ENCODE results near the gene PCSK6. TPM values are rescaled to one million over a fixed set of nuclear protein-coding genes. Genes with fewer than 3 reads are reported as not detected.

PCSK6 gene
- total RNA-seq, 4 donors from 2014 or later, result 4.0 to 28.6 (median 17.5) TPM

- no peaks in the 10 kb centered on the region for H3K9me3 ChIP-seq
- H3K4me1 ChIP-seq, result no peaks in the 10 kb centered on the region
- no peak for DNase-seq
- H3K4me3 ChIP-seq (replicated peaks in 1 of 3), result no peak overlapping the region
- no peaks in the 10 kb centered on the region for H3K27me3 ChIP-seq
- no peak overlapping the region for H3K27ac ChIP-seq
- 90 to 91% methylated on average over 17 to 18 of the region's 23 CpGs for WGBS, 2 donors
- no peak for TF ChIP-seq CTCF (IDR thresholded peaks at IDR 0.05)
- TF ChIP-seq POLR2A (IDR thresholded peaks at IDR 0.05), result no peak
- H3K36me3 ChIP-seq, result no peaks in the 10 kb centered on the region
- intact Hi-C loops (cut with DNase I), result no loop called here
These were observed 133.6 kb downstream of the PCSK6 start for GRCh38 chr15:101355678-101356464.

- Histone ChIP-seq H3K27ac (no peak overlapping the region), H3K4me3 (replicated peaks in 1 of 3) (no peak overlapping the region), H3K9me3 (no peaks in the 10 kb centered on the region), H3K27me3 (no peaks in the 10 kb centered on the region), H3K36me3 (no peaks in the 10 kb centered on the region), H3K4me1 (no peaks in the 10 kb centered on the region)
- DNase-seq, result no peak
- 83 to 89% methylated on average over 5 of the region's 5 CpGs for WGBS, 2 donors
- no peak for TF ChIP-seq POLR2A (IDR thresholded peaks at IDR 0.05)
- intact Hi-C loops (cut with DNase I), result no loop called here
These were observed 134.4 kb downstream of the PCSK6 start for GRCh38 chr15:101354891-101355623.

GRCh38 chr15:101353240-101353639 is 136.3 kb downstream of the PCSK6 start:
- no peaks in the 10 kb centered on the region for H3K27me3 ChIP-seq
- no peak overlapping the region for H3K4me3 ChIP-seq (replicated peaks in 1 of 3)
- peaks cover 9 to 10% of the 10 kb centered on the region in 2 donors for H3K4me1 ChIP-seq
- TF ChIP-seq CTCF (IDR thresholded peaks at IDR 0.05) (no peak), POLR2A (IDR thresholded peaks at IDR 0.05) (no peak)
- intact Hi-C loops (cut with DNase I), result no loop called here
- no peaks in the 10 kb centered on the region for H3K9me3 ChIP-seq
- no peak for DNase-seq
- H3K27ac ChIP-seq, result no peak overlapping the region
- H3K36me3 ChIP-seq, result no peaks in the 10 kb centered on the region
- 76 to 82% methylated on average over 7 of the region's 7 CpGs for WGBS, 2 donors

GRCh38 chr15:101351736-101352135 is 137.8 kb downstream of the PCSK6 start:
- Histone ChIP-seq H3K27ac (no peak overlapping the region), H3K27me3 (no peaks in the 10 kb centered on the region), H3K36me3 (no peaks in the 10 kb centered on the region), H3K4me3 (replicated peaks in 1 of 3) (no peak overlapping the region), H3K4me1 (peaks cover 9 to 10% of the 10 kb centered on the region in 2 donors), H3K9me3 (no peaks in the 10 kb centered on the region)
- no peak for DNase-seq
- intact Hi-C loops (cut with DNase I), result no loop called here
- no peak for TF ChIP-seq POLR2A (IDR thresholded peaks at IDR 0.05)
- TF ChIP-seq CTCF (IDR thresholded peaks at IDR 0.05), result no peak
- WGBS, 2 donors, result 90 to 92% methylated on average over 2 of the region's 2 CpGs

- intact Hi-C loops (cut with DNase I), result no loop called here
- H3K4me3 ChIP-seq (replicated peaks in 1 of 3), result no peak overlapping the region
- WGBS, 2 donors, result 78 to 79% methylated on average over 14 of the region's 14 CpGs
- H3K27ac ChIP-seq, result no peak overlapping the region
- H3K4me1 ChIP-seq, result peaks cover 9 to 10% of the 10 kb centered on the region in 2 donors
- H3K9me3 ChIP-seq, result no peaks in the 10 kb centered on the region
- peak; percentile 66 to 76 for DNase-seq
- TF ChIP-seq CTCF (IDR thresholded peaks at IDR 0.05) (no peak), POLR2A (IDR thresholded peaks at IDR 0.05) (no peak)
- no peaks in the 10 kb centered on the region for H3K27me3 ChIP-seq
- no peaks in the 10 kb centered on the region for H3K36me3 ChIP-seq
These were observed 140.2 kb downstream of the PCSK6 start for GRCh38 chr15:101349047-101349951.
